ENCODE results near the gene CROCC.

CROCC gene

GRCh38 chr1:16986962-16987361 lies 65.2 kb downstream of the CROCC start:
- no peak overlapping the region for H3K27ac ChIP-seq
- TF ChIP-seq CTCF (IDR thresholded peaks at IDR 0.05): peak in 1 of 2 experiments; percentile 15
- DNase-seq: no peak
- intact Hi-C loops (cut with DNase I; ENCODE audit: low total_unique reads): loop anchor here (5.0 kb wide), 1 partner anchor 1620 kb away; no protein-coding TSS in a partner anchor
- H3K9me3 ChIP-seq: no peaks in the 10 kb centered on the region
- H3K4me1 ChIP-seq: peaks cover 0 to 8% (median 2%) of the 10 kb centered on the region in 4 donors
- no peaks in the 10 kb centered on the region for H3K27me3 ChIP-seq
- H3K36me3 ChIP-seq: peaks cover 31 to 64% (median 61%) of the 10 kb centered on the region in 3 donors
- H3K4me3 ChIP-seq: no peak overlapping the region

GRCh38 chr1:16988210-16988609 lies 66.5 kb downstream of the CROCC start:
- peaks cover 31 to 70% (median 64%) of the 10 kb centered on the region in 3 donors for H3K36me3 ChIP-seq
- H3K4me1 ChIP-seq: peaks cover 0 to 8% (median 2%) of the 10 kb centered on the region in 4 donors
- no peak for TF ChIP-seq CTCF (IDR thresholded peaks at IDR 0.05)
- H3K4me3 ChIP-seq: no peak overlapping the region
- H3K9me3 ChIP-seq: no peaks in the 10 kb centered on the region
- no peak overlapping the region for H3K27ac ChIP-seq
- intact Hi-C loops (cut with DNase I; ENCODE audit: low total_unique reads): loop anchor here (5.0 kb wide), 1 partner anchor 1619 kb away; no protein-coding TSS in a partner anchor
- DNase-seq: no peak
- no peaks in the 10 kb centered on the region for H3K27me3 ChIP-seq

GRCh38 chr1:16989676-16990391 lies 68.1 kb downstream of the CROCC start:
- H3K27me3 ChIP-seq: no peaks in the 10 kb centered on the region
- H3K4me1 ChIP-seq: peaks cover 0 to 2% (median under 1%) of the 10 kb centered on the region in 4 donors
- H3K9me3 ChIP-seq: no peaks in the 10 kb centered on the region
- no peak for DNase-seq
- no peak overlapping the region for H3K27ac ChIP-seq
- TF ChIP-seq CTCF (IDR thresholded peaks at IDR 0.05): no peak
- H3K4me3 ChIP-seq: no peak overlapping the region
- intact Hi-C loops (cut with DNase I; ENCODE audit: low total_unique reads): loop anchor here (5.0 kb wide), 1 partner anchor 1617 kb away; no protein-coding TSS in a partner anchor
- H3K36me3 ChIP-seq: peaks cover 31 to 84% (median 64%) of the 10 kb centered on the region in 3 donors

- Histone ChIP-seq H3K36me3 (peaks cover 38 to 91% (median 66%) of the 10 kb centered on the region in 3 donors), H3K4me1 (no peaks in the 10 kb centered on the region), H3K9me3 (no peaks in the 10 kb centered on the region), H3K4me3 (no peak overlapping the region), H3K27me3 (no peaks in the 10 kb centered on the region), H3K27ac (no peak overlapping the region)
- TF ChIP-seq CTCF (IDR thresholded peaks at IDR 0.05): no peak
- DNase-seq: no peak
- intact Hi-C loops (cut with DNase I; ENCODE audit: low total_unique reads): no loop called here
These were observed 69.8 kb downstream of the CROCC start for GRCh38 chr1:16991571-16991970.

- intact Hi-C loops (cut with DNase I; ENCODE audit: low total_unique reads): no loop called here
- Histone ChIP-seq H3K27ac (no peak overlapping the region), H3K27me3 (no peaks in the 10 kb centered on the region), H3K4me3 (no peak overlapping the region), H3K36me3 (peaks cover 42 to 91% (median 66%) of the 10 kb centered on the region in 3 donors), H3K4me1 (no peaks in the 10 kb centered on the region), H3K9me3 (no peaks in the 10 kb centered on the region)
- no peak for TF ChIP-seq CTCF (IDR thresholded peaks at IDR 0.05)
- DNase-seq: no peak
These were observed 70.4 kb downstream of the CROCC start for GRCh38 chr1:16992102-16992501.

All from tibial artery (tissue), 4 donors.